ENCODE measurements around the gene SPECC1.
"Not testable (repeated sequence)": the region's sequence is repeated elsewhere in the genome, so short reads cannot be mapped to it uniquely, and the experiment has no call there.

The SPECC1 gene

DNA sequence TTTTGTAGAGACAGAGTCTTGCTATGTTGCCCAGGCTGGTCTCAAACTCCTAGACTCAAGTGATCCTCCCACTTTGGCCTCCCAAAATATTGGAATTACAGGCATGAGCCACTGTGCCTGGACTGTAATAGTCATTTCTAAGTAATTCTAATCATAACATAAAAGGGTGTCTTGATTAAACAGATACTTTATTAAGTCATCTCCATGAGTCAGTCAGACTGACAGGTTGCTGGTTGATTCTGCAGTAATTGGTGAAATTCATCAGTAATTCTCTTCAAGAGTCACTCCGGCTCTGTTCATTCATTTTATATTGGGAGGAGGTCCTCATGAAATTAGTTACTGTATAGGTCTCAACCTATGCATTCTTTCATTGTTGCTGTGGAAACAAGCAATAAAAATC, 85.6 kb downstream of the SPECC1 start:
- no peak for DNase-seq (ENCODE audit: low read depth)

DNA sequence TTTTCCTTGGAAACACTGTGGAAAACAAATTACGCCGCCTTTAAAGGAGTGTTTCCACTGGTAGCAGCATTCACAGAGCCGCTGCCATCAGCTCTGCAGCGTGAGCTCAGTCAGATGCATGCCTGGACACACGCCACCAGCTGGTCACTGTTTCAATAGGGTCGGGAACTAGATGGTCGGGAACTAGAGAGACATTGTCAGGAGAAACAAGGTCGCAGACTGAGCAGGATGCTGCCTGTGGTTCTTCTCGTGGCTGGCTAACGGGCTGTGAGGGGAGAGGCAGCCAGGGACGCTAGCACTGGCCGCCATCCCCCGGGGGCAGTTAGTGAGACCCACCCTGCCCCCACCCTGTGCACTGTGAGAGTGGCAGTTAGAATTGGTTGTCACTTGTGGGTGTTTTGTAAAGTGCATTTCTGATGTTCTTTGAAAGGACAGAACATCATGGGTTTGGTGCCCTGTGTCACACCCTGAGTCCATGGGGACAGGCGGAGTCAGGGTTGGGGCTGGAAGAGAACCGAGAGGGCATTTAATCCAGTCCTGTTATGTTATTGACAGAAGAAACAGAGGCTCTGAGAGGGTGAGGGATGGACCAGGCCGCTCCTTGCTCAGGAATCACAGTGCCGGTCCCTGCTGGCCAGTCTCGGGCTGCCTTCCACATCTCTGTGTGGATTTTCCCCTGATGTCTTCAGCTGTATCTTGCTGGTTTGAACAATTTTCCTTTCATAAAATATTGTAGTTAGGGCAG, 86.3 kb downstream of the SPECC1 start:
- DNase-seq (ENCODE audit: low read depth) = no peak

DNA sequence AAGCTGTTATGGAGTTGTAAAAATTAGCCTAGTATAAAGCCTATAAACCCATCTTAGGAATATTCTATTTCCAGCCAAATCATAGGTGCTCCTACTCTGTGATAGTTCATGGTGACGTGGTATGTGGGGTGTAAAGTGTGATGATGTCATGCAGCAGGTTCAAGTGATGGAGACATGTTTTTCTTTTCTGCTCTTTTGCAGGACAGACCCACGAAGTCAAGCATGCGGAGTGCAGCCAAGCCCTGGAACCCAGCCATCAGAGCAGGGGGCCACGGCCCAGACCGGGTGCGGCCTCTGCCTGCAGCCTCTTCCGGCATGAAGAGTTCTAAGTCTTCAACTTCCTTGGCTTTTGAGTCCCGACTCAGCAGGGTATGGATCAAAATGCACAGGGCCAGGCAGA, 87.3 kb downstream of the SPECC1 start:
- no peak for DNase-seq (ENCODE audit: low read depth)

DNA sequence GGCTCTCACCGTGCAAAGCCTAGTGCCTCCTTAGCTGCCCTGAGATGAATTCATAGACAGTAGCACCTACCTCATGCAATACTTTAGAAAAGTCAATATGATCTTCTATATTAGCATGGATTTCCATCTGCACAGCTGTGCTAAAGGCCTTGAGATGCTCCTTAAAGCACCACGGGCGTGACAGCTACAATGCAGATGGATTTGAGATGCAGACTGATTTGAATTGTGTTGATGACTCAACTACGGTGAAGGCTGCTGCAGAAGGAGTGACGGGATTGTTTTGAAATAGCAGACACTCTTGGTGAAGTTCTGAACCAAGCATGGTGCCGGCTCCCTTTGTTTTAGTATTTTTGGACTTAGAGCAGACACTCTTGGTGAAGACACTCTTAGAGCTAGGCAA, 88.2 kb downstream of the SPECC1 start:
- DNase-seq (ENCODE audit: low read depth) = no peak

DNA sequence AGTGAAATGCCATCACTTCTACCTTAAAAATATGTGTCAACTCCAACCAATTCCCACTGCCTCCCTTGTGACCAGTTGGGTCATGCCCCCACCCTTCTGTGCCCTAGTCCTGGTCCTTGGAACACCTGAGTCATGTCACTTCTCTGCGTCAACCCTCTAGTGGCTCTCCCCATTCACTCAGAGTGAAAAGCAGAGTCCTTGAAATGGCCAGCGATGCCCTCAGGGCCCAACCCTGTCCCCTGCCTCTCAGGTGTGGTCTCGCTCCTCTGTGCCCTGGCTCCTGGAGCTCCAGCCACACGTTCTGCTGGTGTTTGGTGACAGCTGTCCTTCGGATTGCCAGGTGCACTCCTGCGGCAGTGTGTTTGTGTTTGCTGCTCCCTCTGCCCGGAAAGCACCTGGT, 89.2 kb downstream of the SPECC1 start:
- no peak for DNase-seq (ENCODE audit: low read depth)

DNA sequence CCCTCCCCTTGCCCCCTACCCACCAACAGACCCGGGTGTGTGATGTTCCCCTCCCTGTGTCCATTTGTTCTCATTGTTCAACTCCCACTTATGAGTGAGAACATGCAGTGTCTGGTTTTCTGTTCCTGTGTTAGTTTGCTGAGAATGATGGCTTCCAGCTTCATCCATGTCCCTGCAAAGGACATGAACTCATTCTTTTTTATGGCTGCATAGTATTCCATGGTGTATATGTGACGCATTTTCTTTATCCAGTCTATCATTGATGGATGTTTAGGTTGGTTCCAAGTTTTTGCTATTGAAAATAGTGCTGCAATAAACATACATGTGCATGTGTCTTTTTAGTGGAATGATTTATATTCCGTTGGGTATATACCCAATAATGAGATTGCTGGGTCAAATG, 91.6 kb downstream of the SPECC1 start:
- not testable (repeated sequence) for DNase-seq (ENCODE audit: low read depth)

DNA sequence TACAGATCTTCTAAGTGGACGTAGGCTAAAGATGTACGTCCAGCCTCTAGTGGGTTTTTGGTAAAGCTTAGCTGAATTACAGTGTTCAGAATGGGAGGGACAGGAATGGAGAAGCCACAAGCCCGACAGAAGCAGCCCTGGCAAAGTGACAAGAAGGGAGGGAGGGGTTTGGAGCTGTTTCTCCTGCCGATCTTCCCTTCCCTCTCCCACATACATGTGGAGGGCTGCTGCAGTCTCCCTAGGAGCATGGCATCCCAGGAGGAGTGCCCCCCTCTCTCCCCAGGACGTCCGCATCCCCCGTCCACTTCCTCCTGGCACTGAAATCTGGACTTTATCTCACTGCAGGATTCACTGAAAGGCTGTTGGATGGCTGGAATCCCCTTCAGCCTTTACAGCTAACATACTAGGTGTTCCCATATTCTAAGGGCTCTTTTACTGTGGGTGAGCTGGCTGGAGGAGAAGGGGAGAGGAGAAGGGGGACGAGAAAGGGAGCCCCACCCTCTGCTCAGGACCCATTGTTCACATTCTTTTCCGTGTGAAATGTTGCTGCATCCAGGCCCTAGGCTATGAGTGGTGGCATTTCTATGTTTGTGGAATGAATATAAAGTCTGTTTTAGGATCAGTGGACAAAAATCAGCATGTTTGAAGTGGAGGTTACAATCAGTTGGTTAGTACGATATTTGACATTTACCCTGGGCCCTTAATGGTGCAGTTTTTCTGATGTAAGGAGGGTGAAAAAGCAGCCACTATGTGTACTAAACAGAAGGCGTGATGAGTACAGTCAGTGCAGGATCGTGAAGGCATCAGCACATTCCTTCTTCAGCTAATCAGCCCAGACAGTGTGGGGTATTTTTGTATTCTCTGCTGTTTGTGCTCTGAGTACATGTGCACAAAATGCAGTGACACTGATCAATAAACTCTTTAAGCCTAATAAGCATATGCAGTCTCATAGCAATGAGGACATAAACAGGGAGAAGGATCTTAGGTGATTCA, 94.6 kb downstream of the SPECC1 start:
- no peak for DNase-seq (ENCODE audit: low read depth)

DNA sequence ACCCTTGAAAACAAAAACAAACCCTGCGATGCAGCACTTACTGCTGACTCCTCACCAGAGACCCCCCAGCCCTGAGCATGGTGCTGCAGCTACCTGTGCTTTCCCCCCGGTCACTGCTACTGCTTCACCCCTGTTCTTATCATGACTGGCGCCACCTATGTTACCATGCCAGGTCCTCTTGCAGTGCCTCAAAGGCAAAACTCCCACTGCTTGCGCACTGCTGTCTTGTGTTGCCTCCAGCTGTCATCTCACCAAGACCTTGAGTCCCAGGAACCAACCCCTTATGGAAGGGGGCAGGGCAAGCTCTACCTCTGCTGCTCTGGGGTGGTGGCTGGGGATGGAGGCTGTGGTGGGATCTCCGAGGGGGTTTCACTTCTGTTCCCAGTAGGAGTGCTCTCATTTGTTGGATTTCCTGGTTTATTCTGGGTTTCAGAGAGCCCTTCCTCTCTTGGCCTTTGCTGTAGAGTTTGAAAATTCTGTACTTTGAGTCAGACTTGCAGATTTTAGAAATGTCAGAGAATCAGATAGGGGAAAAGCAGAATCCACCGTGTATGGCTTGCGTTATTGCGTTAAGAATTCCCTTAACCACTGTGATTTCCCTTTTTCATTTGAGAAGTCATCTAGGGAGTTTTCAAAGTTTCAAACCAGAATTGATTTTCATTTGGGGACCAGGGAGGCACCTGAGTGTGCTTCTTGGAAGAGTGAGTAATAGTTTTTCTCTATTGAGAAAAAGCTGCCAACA, 96.6 kb downstream of the SPECC1 start:
- DNase-seq (ENCODE audit: low read depth) = no peak

DNA sequence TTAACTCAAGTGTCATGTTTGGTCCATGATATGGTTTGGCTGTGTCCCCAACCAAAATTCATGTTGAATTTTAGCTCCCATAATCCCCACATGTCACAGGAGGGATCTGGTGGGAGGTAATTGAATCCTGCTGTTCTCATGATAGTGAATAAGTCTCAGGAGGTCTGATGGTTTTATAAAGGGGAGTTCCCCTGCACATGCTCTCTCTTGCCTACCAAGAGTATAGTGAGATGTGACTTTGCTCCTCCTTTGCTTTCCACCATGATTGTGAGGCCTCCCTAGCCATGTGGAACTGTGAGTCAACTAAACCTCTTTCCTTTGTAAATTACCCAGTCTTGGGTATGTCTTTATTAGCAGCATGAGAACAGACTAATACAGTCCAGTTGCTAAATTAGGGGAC, 97.3 kb downstream of the SPECC1 start:
- DNase-seq (ENCODE audit: low read depth) = not testable (repeated sequence)

DNA sequence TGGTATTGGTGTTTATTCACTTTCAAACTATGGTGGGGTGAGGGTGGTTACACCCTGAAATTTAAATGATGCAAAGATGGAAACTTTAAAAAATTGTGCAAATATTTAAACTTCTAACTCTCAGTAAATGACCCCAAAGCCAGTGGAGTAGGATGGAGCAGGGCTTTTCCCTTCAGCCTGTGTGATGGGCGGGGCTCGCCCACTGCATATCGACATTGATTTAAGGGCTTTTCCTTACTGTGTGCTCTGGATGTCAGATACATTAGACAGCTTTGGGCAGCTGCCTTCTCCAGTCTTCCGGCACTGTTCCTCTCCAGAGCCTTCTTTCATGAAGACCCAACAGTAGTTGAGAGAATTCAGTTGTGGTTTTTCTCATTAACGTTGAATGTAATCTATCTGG, 99.9 kb downstream of the SPECC1 start:
- no peak for DNase-seq (ENCODE audit: low read depth)

DNA sequence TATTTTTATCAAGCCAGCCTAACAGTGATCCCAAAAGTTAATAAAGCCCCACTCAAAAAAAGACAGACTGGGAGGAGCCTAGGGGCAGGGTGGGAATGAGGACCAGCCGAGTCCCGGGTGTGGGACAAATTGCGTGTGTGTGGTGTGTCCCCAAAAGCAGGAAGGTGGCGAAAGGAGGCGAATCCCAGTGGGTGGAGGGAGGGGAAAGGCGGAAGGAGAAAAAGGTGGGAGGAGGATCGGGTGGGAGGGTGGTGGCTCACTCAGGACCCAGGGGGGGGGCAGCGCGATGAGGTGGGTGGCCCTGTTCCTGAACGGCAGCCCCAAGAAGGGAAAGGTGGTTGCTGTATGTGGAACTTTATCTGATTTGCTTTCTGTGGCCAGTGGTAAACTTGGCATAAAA, 102.4 kb downstream of the SPECC1 start:
- DNase-seq (ENCODE audit: low read depth) = no peak

DNA sequence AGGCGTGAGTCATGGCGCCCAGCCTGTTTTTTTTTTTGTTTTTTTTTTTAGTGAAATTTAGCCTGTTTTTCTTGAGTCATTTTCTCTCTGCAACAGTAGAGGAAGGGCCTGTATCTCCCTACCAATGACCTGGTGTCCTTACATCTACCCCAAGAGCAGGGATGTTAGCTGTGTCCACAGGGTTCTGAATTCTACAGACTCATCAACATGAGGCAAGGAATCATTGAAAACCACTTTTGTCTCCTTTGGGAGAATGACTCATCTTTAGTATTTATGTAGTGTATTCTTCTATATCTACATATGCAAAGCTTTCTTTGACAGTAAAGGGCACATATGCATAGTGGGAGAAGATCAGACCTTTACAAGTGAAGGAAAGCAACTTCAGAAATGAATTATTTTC, 105.3 kb downstream of the SPECC1 start:
- no peak for DNase-seq (ENCODE audit: low read depth)

DNA sequence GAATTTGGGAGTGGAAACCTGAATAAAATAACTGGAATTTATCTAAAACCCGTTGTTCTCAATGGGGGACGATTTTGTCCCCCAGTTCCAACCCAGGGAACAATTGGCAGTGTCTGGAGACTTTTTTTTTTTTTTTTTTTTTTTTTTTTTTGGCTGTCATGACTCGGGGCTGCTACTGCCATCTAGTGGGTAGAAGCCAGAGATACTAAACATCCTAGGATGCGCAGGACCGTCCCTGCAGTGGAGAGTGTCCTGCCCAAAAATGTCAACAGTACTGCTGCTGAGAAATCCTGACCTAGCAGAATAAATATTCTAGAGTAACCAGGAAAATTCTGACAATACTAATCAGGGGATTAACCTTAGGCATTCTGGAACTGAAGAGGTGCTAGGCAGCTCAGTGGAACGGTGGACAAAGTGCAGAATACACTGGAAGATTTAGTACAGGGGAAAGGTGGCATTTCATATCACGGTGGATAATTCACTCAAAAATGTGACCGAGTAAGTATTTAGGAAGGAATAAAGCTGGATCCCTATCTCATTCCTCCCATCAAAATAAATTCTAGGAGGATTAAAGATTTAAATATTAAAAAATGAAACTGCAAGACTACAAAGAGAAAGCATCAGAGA, 107.6 kb downstream of the SPECC1 start:
- DNase-seq (ENCODE audit: low read depth) = no peak

DNA sequence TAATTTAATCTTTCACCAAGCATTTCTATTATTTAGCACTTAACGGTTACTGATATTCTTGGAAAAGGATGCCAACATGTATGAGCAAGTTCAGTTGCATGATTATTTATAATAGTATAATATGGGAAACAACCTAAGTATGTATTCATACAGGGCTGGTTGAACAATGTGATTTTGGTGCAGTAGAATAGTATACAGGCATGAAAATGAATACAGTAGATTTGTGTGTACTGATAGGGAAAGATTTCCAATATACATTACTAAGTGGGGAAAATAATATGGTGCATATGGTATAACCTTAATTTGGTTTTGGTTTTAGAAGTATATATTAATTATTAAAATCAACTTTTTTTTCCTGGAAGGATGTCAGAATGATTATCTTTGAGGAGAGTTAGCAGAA, 109.1 kb downstream of the SPECC1 start:
- DNase-seq (ENCODE audit: low read depth) = no peak

DNA sequence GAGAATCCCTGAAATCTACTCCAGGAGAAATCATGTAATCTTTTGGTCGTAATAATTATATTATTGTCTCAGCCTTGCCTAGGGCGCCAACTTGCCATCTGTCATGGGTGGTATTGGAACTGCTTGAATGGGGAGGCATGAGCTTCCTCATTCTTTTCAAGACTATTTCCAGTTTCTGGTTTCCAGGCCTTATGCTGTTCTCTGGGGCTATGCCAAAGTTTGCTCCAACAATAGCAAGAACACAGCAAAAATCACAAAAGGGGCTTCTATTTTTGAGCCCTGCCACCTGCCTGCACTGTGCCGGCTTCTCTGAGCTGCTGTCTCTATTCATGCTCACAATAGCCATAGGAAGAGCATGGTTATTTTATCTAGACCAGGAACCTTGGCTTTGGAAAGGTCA, 111.7 kb downstream of the SPECC1 start:
- DNase-seq (ENCODE audit: low read depth) = no peak

DNA sequence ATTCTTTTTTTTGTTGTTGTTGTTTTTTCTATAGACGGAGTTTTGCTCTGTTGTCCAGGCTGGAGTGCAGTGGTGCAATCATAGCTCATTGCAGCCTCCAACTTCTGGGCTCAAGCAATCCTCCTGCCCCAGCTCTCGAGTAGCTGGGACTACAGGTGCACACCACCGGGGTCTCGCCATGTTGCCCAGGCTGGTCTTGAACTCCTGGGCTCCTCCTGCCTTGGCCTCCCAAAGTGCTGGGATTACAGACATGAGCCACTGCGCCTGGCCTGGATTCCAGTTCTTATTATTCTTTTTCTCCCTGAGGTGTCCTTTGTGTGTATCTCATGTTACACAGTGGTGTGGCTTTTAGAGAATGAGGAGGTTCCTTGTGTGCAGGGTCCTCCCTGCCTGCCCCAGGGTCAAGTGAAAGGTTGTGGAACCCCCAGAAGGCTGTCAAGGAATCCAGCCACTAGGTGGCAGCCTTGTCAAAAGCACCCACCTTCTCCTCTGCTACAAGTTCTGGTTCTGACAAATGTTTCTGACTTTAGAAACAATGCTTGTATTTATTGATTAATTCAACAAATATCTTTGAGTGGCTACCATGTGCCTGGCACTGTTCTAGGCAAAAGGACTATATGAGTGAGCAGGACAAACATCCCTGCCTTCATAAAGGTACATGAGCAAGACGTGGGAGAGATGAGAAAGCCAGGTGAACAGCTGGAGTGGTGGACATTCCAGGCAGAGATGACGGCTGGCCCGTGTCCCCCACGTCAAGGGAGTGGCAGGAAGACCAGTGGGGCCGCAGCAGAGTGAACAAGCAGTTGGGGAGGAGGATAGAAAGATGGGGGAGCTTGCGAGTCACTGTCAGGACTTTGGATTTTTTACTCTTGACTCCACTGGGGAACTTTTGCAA, 112.4 kb downstream of the SPECC1 start:
- peak; percentile 5 for DNase-seq (ENCODE audit: low read depth)

DNA sequence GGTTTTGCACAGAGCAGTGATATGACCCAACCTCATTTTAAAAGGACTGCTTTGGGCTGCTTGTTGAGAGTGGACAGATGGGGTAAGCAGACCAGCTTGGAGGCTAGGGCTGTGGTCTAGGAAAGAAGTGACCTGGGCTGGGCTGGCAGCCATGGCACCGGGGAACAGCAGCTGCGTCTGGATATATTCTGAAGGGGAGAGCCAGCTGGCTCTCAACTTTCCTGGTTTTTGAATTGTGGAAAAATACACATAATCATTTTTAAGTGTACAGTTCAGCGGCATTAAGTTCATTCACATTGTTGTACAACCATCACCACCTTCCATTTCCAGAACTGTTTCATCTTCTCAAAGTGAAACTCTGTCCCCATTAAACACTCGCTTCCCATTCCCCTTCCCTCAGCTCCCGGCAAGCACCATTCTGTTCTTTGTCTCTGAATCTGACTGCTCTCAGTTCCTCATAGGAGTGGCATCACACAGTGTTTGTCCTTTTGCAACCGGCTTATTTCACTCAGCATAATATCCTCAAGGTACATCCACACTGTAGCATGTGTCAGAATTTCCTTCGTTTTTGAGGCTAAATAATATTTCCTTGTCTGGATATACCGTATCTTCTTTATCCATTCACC, 113.2 kb downstream of the SPECC1 start:
- no peak for DNase-seq (ENCODE audit: low read depth)

DNA sequence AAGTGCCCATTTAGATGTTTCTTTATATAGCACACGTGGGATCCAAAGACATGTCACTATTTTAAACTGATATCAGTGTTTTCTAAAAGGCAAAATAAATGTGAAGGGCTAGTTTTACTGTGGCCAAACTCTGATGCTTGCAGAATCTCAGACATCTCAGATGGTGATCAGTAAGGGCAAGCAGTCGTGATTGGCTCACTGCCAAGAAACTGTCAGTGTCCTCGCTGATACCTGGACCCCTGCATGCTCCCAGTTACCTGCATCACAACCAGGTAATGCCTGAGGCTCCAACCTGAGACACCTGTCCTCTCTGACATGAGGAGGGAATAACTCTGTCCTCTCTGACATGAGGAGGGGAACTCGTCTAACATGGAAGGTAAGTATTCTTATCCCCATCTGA, 114.0 kb downstream of the SPECC1 start:
- no peak for DNase-seq (ENCODE audit: low read depth)

DNA sequence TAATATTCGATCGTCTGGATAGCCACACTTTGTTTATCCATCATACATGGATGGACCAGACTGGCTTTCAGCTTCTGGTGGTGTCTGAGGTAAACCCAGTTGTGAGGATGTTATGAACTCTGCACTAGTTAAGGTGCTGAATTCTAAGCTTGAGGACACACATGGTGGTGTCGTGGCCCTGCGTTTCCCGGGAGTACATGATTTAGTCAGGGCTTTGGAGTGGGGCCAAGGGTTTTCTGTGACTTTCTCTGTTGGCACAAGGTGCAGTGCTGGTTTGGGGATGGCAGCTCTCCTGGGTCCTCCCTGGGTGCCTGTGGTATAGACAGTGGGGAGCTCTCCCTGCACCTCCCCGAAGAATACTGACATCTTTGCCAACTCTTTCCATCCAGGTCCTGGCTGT, 116.6 kb downstream of the SPECC1 start:
- DNase-seq (ENCODE audit: low read depth) = no peak

DNA sequence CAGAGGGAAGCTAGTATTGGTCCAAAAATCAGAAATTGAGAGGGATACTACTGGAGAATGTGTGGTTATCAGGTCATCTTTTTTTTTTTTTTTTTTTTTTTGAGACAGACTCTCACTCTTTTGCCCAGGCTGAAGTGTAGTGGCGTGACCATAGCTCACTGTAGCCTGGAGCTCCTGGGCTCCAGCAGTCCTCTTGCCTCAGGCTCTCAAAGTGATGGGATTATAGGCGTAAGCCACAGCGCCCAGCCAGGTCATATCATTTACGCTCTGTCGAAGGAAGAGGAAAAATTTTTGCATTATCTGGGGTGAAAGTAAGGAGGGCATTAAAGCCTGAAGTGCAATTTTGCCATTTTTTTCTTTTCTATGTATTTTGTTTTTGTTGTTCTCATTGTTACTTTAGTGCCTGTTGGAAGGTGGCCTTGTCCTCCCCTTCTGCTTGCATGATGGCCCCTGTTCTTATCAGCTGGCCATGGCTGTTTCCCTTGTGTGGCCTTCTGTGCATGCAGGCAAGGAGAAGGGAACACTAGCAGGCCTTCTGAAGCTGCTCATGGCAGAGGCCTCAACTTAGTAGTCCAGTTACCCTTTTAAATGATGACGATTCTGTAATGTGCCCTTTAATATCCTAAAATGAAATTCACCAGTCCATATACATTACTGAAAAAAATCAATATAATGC, 118.3 kb downstream of the SPECC1 start:
- DNase-seq (ENCODE audit: low read depth) = no peak
